Natural killer cell treated with Interleukin-12 subunit alpha and Interleukin-12 subunit beta and Interleukin-15 and Interleukin-18, amount 100 ng/mL, for 72 hours (primary cell): Measurements from ENCODE around the gene TMEM41A. TPM values are rescaled to one million over a fixed set of nuclear protein-coding genes. Genes with fewer than 3 reads are reported as not detected.

Source experiments
- total RNA-seq, 2 donors: library from RNA; stranded (reverse); gene quantifications; one replicate each; pipeline ENCODE4 v1.2.3, GENCODE V29; 2022

TMEM41A gene
- total RNA-seq, 2 donors from 2014 or later: 24.9 to 33.2 TPM

Other genes starting within 250 kb of the TMEM41A start
- 1 to 10 TPM in 1 of 2 donors, under 1 TPM in 1; 0.64 to 1.1 TPM for gene EHHADH, start 245.0 kb downstream of the TMEM41A start, total RNA-seq
- 10 to 100 TPM; 10.1 to 15.4 TPM for gene MAP3K13, start 135.9 kb downstream of the TMEM41A start, total RNA-seq
- not detected for gene LIPH, start 53.6 kb upstream of the TMEM41A start, total RNA-seq
- gene SENP2, start 87.3 kb upstream of the TMEM41A start, total RNA-seq: 10 to 100 TPM; 41.2 to 47.1 TPM